GM18499 (cell line): ENCODE results near the gene CIT.

Experiments
- ATAC-seq: cut with Tn5 transposase; IDR thresholded peaks from one replicate; pipeline ENCODE4 v1.9.1; 2021; ENCODE audit warnings: moderate number of reproducible peaks; ENCODE audit not compliant: insufficient read depth, unreplicated experiment

The CIT gene

GRCh38 chr12:119807380-119807779 lies 69.7 kb downstream of the CIT start:
- no peak for ATAC-seq

DNA sequence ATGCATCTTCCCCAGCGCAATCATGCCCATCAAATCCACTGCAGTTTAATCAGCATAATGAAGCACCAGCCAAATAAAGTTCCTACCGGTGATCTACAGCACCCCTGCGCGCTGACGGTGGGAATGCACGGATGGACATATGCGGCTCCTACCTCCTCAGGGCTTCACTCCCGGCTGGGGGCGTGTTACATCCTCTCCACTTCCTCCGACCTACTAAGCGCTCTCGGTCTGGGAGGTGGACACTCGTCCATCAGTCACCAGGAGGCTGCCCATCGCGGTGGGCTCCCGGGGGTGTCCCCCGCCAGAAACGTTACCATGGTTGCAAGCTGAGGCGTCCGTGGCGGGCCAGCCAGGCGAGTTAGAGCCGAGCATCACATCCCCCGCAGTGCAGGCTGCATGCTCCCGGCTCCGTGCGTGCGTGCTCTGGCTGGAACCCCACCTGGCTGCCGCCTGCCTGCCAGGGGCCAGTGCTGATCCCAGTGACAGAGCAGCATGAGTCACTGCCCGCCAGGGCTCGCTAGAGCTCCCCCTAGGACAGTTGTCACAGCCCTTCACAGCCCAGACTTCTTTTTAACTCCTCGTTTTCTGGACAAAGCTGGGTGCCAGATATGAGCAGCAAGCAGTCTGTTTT lies 73.0 kb downstream of the CIT start:
- ATAC-seq = no peak

GRCh38 chr12:119803381-119803791 lies 73.7 kb downstream of the CIT start:
- ATAC-seq = no peak

- no peak for ATAC-seq
Observed at GRCh38 chr12:119802472-119802871, 74.6 kb downstream of the CIT start.

DNA sequence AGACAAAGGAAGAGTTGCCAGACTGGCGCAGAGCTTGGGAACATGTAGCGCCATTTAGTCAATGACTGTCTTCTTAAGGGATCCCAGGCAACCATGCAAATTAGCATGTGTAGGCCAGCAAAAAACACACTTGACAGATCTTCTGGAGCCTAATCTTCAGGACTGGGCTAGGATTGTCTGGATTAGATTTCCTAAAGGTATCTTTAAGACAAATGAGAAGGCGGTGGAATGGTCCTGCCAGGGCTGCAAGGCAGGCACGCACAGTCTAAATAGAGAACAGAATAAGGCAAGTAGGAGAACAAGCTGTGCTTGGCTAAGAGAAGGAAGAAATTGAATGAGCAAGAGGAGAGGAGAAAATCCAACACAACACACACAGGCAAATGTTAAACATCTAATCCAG lies 80.0 kb downstream of the CIT start:
- no peak for ATAC-seq

- no peak for ATAC-seq
Observed at GRCh38 chr12:119796292-119796691, 80.8 kb downstream of the CIT start.

- no peak for ATAC-seq
Observed at GRCh38 chr12:119791453-119791852, 85.7 kb downstream of the CIT start.

GRCh38 chr12:119788786-119789185 lies 88.3 kb downstream of the CIT start:
- no peak for ATAC-seq

- ATAC-seq = no peak
Observed at GRCh38 chr12:119786539-119786938, 90.6 kb downstream of the CIT start.

GRCh38 chr12:119784673-119785072 lies 92.4 kb downstream of the CIT start:
- no peak for ATAC-seq

DNA sequence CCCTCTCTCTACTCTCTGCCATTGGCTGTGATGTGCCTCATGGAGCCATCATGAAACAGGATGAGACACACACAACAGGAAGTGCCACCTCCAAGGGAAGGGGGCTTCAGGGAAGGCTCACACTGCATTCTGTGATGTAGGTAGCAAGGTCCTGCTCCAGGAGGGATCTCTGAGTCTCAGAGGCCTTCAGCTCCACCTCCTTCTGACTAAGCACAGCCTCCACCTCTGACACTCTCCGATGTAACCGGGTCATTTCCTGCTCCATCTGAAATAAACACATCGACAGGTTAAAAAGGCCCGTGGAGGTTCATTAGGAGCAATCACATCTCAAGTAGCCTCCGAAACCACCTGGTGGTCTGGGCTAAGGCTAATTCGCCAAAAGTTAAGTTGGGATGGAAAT lies 93.3 kb downstream of the CIT start:
- no peak for ATAC-seq

GRCh38 chr12:119781804-119782203 lies 95.3 kb downstream of the CIT start:
- no peak for ATAC-seq

GRCh38 chr12:119780786-119781434 lies 96.2 kb downstream of the CIT start:
- ATAC-seq = no peak

- no peak for ATAC-seq
Observed at GRCh38 chr12:119775246-119775895, 101.7 kb downstream of the CIT start.

DNA sequence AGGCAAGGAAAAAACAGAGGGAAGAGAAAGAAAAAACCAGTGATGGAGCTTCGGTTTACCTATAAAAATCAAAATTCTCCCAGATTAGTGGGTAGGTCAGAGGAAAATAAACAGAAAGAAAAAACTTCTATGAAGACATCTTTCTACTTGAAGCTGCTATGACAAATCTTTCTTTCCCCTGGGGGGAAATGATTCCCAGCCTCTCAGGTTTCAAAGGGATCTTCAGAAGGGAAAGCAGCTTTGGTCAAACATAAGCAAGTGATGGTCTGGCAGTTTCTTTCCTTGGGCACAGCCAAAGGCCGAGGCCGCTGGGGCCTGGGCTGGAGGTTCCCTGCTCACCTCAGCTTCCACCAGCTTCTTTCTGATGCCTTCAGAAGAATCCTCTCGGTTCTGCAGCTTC lies 104.7 kb downstream of the CIT start:
- ATAC-seq = no peak

- no peak for ATAC-seq
Observed at GRCh38 chr12:119770146-119770545, 107.0 kb downstream of the CIT start.

DNA sequence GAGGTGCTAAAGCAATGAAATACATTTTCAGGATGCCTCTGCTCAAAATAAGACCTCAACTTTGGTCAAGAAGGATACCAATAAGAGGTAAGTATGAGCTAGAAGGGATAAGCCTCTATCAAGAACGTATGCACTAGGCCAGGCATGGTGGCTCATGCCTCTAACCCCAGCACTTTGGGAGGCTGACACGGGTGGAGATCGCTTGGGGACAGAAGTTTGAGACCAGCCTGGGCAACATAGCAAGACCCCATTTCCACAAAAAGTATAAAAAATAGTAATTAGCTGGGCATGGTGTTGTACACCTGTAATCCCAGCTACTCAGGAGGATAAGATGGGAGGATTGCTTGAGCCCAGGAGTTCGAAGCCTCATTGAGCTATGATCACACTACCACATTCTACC lies 114.5 kb downstream of the CIT start:
- ATAC-seq = no peak

DNA sequence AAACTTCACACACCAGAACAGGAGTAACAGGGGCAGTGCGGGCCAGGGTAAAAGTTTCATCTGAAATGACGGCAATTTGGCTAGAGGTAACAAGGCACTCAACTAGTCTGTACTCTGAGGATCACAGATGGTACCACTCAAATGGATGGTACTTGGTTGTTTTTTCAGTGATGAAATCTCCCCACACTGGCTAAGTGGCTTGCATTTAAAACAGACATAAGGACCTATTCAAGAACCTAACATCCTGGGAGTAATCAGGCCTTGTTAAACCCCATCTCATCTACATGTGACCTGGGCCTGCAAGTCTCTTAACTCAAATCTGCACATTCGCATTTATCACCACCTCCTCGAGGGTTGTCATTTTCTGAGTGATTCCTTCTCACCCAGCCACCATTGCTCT lies 118.4 kb downstream of the CIT start:
- ATAC-seq = no peak

- ATAC-seq = no peak
Observed at GRCh38 chr12:119758234-119758633, 118.9 kb downstream of the CIT start.

DNA sequence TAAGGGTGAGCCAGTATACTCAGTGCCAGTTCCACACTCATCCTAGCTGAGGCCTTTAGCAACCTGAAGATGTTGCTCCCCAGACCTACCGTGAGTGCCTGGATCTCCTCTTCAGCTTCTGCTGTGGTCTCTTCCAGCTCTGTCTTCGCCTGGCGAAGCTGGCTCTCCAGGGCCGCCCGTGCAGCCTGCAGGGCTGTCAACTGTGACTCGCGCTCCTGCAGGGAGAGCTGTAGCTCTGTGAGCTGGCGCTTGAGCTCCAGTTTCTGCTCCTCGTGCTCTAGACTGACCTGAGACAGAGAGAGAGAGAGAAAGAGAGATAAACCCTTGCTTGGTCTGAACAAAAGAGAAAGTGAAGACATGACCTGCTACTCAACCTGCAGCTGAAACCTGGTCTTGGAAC lies 125.2 kb downstream of the CIT start:
- no peak for ATAC-seq

- ATAC-seq = no peak
Observed at GRCh38 chr12:119749666-119750065, 127.5 kb downstream of the CIT start.

GRCh38 chr12:119748497-119748896 lies 128.6 kb downstream of the CIT start:
- no peak for ATAC-seq
